ENCODE results near the gene SATB2.

The SATB2 gene

DNA sequence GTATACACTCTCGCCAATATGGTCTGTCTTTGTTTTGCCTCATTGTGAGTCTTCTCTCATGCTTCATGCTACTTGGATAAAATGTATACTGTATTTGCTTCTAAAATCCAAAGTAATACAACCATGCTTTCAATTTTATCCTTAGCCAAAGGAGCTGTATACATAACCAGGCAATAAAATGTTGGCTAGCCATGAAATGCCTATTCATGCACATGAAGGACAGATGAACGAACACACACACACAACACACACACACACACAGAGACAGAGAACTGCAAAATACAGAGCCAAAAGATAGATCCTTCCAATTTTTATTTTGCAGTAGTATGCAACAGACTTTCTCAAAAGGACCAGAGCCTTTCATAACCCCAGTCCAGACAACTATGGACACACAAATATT lies 113.7 kb downstream of the SATB2 start:
- no peak for DNase-seq (ENCODE audit: low spot score)
- in situ Hi-C loops (cut with MboI; ENCODE audit: low sequenced_read_pairs, unreplicated experiment) = no loop called here
- TF ChIP-seq, protein P1, sequence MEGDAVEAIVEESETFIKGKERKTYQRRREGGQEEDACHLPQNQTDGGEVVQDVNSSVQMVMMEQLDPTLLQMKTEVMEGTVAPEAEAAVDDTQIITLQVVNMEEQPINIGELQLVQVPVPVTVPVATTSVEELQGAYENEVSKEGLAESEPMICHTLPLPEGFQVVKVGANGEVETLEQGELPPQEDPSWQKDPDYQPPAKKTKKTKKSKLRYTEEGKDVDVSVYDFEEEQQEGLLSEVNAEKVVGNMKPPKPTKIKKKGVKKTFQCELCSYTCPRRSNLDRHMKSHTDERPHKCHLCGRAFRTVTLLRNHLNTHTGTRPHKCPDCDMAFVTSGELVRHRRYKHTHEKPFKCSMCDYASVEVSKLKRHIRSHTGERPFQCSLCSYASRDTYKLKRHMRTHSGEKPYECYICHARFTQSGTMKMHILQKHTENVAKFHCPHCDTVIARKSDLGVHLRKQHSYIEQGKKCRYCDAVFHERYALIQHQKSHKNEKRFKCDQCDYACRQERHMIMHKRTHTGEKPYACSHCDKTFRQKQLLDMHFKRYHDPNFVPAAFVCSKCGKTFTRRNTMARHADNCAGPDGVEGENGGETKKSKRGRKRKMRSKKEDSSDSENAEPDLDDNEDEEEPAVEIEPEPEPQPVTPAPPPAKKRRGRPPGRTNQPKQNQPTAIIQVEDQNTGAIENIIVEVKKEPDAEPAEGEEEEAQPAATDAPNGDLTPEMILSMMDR (IDR thresholded peaks at IDR 0.05; ENCODE audit: borderline replicate concordance, control extremely low read depth, extremely low read depth, insufficient read depth, missing control alignments) = no peak

DNA sequence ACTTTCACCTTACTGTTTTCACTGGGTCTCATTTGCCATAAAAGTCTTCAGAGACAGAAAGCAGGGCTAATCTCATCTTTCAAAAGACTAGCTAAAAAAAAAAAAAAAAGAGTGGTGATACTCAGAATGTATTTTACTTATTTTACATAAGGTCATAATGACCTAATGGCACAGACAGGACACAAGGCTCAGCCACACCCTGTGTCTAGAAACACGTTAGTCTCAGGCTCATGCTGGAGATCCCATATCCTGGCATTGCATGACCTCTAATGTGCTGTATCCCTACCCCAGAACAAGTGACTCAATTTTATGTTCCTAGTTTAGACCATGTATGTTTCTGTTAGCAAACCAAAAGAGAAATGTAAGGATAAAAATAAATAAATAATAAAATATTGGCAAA lies 115.4 kb downstream of the SATB2 start:
- no peak for DNase-seq (ENCODE audit: low spot score)
- in situ Hi-C loops (cut with MboI; ENCODE audit: low sequenced_read_pairs, unreplicated experiment) = no loop called here
- TF ChIP-seq, protein P1 (IDR thresholded peaks at IDR 0.05; ENCODE audit: borderline replicate concordance, control extremely low read depth, extremely low read depth, insufficient read depth, missing control alignments) = no peak

DNA sequence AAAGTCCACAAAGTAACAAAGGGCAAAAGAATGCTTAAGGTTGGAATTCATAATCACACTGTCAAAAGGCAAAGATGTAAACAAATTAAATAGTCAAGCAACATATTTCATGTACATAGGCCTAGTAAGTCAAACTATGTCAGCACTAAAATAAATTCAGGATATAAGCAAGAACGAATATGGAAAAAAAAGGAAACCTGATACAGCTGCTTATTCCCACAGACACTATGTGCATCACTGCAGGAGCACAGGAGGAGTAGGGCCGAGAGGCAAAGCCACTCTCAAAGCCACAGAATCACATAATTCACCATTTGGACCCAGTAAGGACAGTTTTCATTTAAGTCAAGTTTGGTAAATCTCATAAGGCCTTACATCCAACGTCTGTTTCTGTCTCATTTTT lies 116.6 kb downstream of the SATB2 start:
- DNase-seq (ENCODE audit: low spot score) = no peak
- in situ Hi-C loops (cut with MboI; ENCODE audit: low sequenced_read_pairs, unreplicated experiment) = no loop called here
- TF ChIP-seq, protein P1 (IDR thresholded peaks at IDR 0.05; ENCODE audit: borderline replicate concordance, control extremely low read depth, extremely low read depth, insufficient read depth, missing control alignments) = no peak

DNA sequence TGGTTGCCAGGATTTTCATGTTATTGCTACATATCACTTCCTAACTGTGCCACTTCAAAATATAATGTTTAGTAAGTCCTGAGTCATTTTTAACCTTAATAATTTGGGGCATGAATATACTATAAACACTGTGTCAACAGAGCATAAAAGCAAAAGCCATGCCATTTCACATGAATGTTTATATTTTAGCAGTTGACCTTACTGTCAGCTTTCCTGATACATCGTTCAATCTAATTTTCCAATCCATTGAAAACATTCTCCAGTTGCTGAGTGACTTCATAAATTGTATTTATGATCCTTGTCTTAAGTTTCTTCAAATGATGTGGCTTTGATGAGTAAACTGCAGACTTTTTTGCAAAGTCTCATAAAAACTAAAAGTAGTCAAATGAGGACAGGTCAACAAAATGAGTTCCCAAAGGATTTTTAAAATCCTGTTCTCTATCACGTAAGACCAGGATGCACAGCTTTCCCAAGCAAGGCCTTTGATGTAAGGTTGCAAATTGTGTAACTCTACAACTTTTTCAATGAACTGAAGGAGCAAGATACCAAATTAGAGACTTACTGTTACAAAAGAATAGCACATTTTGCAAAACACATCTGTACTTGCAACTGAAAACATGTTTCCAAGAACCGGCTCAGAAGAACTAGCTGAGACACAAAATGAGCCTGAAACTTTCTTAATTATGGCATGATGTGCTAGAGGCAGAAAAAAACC lies 117.7 kb downstream of the SATB2 start:
- TF ChIP-seq, protein P1 (IDR thresholded peaks at IDR 0.05; ENCODE audit: borderline replicate concordance, control extremely low read depth, extremely low read depth, insufficient read depth, missing control alignments) = no peak
- in situ Hi-C loops (cut with MboI; ENCODE audit: low sequenced_read_pairs, unreplicated experiment) = no loop called here
- DNase-seq (ENCODE audit: low spot score) = no peak

DNA sequence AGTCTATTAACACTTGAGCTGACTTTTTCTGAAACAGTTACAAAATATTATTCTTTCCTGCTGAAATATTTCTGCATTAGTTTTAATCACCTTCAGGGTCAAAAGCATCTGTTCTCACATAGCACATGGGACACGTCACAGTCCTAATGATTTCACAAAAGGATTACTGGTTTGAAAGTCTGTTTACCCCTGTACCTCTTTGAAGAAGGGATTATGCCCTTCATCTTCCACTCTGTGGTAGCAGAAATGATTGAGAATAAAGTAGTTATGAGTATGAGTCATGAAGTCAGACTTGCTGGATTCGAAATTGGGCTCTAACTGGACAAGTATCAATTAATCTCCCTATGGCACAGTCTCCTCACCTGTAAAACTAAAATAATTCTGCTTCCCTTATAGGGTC lies 121.2 kb downstream of the SATB2 start:
- TF ChIP-seq, protein P1 (IDR thresholded peaks at IDR 0.05; ENCODE audit: borderline replicate concordance, control extremely low read depth, extremely low read depth, insufficient read depth, missing control alignments) = no peak
- no peak for DNase-seq (ENCODE audit: low spot score)

DNA sequence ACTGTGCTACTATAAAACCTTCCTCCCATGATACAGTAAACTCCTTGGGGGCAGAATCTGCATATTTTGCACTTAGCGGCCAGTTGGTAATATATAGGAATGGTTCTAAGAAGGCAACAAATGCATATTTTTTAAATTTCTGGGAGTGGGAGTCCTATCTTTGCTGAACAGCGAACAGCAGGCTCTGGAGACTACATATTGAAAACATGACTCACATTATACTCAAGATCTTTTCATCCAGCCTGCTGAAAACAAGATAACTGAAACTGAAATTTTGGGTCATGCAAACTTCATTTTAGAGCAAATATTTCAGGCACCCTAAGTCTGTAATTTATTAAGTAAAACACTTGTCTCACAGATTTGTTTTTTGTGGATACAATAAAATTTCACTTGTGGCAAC lies 122.2 kb downstream of the SATB2 start:
- TF ChIP-seq, protein P1 (IDR thresholded peaks at IDR 0.05; ENCODE audit: borderline replicate concordance, control extremely low read depth, extremely low read depth, insufficient read depth, missing control alignments) = no peak
- in situ Hi-C loops (cut with MboI; ENCODE audit: low sequenced_read_pairs, unreplicated experiment) = no loop called here
- DNase-seq (ENCODE audit: low spot score) = no peak

More for the DNA sequence above, 121.2 kb downstream of the SATB2 start:
- in situ Hi-C loops (cut with MboI; ENCODE audit: low sequenced_read_pairs, unreplicated experiment) = no loop called here

Data from GM13976 (cell line).